Astrocyte (in vitro differentiated cells and primary cell): ENCODE results near the gene VEGFB.

Source experiments
- EZH2 ChIP-seq: IDR thresholded peaks from 2 replicates; pipeline ENCODE4 v1.6.1; 2012; ENCODE audit warnings: mild to moderate bottlenecking, low read length, inconsistent platforms; ENCODE audit not compliant: insufficient read depth
- TF ChIP-seq, protein P1 (sequence below): IDR thresholded peaks from 2 replicates; pipeline ENCODE4 v1.5.1; 2011; ENCODE audit warnings: low read depth, mild to moderate bottlenecking, inconsistent platforms, low read length, moderate library complexity; ENCODE audit not compliant: insufficient read depth

DNA sequence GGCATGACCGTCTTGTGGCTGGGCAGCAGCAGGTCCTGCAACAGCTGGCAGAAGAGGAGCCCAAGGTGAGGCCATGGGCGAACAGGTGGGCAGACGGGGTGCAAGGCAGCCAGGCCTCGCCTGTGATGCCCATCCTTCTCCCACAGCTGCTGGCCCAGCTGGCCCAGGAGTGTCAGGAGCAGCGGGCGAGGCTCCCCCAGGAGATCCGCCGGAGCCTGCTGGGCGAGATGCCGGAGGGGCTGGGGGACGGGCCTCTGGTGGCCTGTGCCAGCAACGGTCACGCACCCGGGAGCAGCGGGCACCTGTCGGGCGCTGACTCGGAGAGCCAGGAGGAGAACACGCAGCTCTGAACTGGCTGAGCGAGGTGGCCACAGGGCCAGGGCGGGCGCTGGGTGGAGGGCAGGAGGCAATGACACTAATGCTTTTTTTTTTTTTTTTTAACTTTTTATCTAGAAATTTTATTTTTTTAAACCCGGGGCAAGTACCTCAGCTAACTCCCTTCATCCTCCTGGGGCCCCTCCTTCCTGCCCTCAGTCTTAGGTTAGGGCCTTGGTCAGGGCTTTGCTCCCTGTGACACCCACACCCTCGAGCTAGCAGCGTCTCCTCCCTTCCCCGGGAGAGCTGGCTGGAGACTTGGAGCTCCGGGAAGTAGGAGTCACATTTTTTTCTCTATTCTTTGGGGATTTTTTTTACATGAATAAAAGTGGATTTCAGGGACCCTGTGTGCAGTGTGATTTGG, 33.0 kb downstream of the VEGFB start:
- TF ChIP-seq, protein P1, sequence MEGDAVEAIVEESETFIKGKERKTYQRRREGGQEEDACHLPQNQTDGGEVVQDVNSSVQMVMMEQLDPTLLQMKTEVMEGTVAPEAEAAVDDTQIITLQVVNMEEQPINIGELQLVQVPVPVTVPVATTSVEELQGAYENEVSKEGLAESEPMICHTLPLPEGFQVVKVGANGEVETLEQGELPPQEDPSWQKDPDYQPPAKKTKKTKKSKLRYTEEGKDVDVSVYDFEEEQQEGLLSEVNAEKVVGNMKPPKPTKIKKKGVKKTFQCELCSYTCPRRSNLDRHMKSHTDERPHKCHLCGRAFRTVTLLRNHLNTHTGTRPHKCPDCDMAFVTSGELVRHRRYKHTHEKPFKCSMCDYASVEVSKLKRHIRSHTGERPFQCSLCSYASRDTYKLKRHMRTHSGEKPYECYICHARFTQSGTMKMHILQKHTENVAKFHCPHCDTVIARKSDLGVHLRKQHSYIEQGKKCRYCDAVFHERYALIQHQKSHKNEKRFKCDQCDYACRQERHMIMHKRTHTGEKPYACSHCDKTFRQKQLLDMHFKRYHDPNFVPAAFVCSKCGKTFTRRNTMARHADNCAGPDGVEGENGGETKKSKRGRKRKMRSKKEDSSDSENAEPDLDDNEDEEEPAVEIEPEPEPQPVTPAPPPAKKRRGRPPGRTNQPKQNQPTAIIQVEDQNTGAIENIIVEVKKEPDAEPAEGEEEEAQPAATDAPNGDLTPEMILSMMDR: no peak
- no peak for TF ChIP-seq EZH2
